Fibroblast of lung (primary cell): ENCODE results near the gene KLHL18. TPM values are rescaled to one million over a fixed set of nuclear protein-coding genes. Genes with fewer than 3 reads are reported as not detected.

Experiments
- DNase-seq, 2 donors: peaks; one replicate each; pipeline versions ENCODE4 v3.0.0 to v3.0.0-alpha.2; 2010; ENCODE audit warnings: low read depth in 2 of 2
- H2AFZ ChIP-seq: 2 replicates; pipeline ENCODE4 v1.5.1; 2012; ENCODE audit warnings: low read length, control low read depth, inconsistent platforms
- H3K27ac ChIP-seq: 2 replicates; pipeline ENCODE4 v1.5.1; 2011; ENCODE audit warnings: low read length, control low read depth; ENCODE audit not compliant: insufficient read depth
- H3K27me3 ChIP-seq: 2 replicates; pipeline ENCODE4 v1.5.1; 2011; ENCODE audit warnings: mild to moderate bottlenecking, low read length; ENCODE audit not compliant: control insufficient read depth, insufficient read depth
- H3K36me3 ChIP-seq: 2 replicates; pipeline ENCODE4 v1.5.1; 2011; ENCODE audit warnings: low read length; ENCODE audit not compliant: control insufficient read depth, insufficient read depth
- H3K4me1 ChIP-seq: 2 replicates; pipeline ENCODE4 v1.5.1; 2011; ENCODE audit warnings: low read length; ENCODE audit not compliant: control insufficient read depth, insufficient read depth; ENCODE audit errors: extremely low read depth
- H3K4me2 ChIP-seq: 2 replicates; pipeline ENCODE4 v1.5.1; 2011; ENCODE audit warnings: low read length, control low read depth; ENCODE audit not compliant: insufficient read depth; ENCODE audit errors: extremely low read depth
- H3K4me3 ChIP-seq, 4 experiments: fragments of 200-600 bp in 1 of 4; sonication (generic) in 1 of 4; replicated peaks in 1 of 4; 2 replicates each; pipeline ENCODE4 v1.5.1; 2011 to 2016; ENCODE audit warnings: low read length in 4 of 4, low read depth in 3 of 4, mild to moderate bottlenecking in 3 of 4, control low read depth in 2 of 4, inconsistent platforms in 1 of 4, mixed read lengths in 1 of 4; ENCODE audit not compliant: insufficient read depth in 1 of 4; ENCODE audit errors: control extremely low read depth in 1 of 4
- H3K79me2 ChIP-seq: 2 replicates; pipeline ENCODE4 v1.5.1; 2012; ENCODE audit warnings: mild to moderate bottlenecking, low read length, inconsistent platforms; ENCODE audit not compliant: control insufficient read depth, insufficient read depth
- H3K9ac ChIP-seq: 2 replicates; pipeline ENCODE4 v1.5.1; 2011; ENCODE audit warnings: mild to moderate bottlenecking, low read length, control low read depth; ENCODE audit not compliant: insufficient read depth
- H3K9me3 ChIP-seq: 2 replicates; pipeline ENCODE4 v1.5.1; 2012; ENCODE audit warnings: low read depth, low read length; ENCODE audit not compliant: control insufficient read depth, insufficient read depth
- H4K20me1 ChIP-seq: 2 replicates; pipeline ENCODE4 v1.5.1; 2011; ENCODE audit warnings: low read length; ENCODE audit not compliant: control insufficient read depth, insufficient read depth; ENCODE audit errors: extremely low read depth
- CTCF ChIP-seq, 2 donors: IDR thresholded peaks in 1 of 2; conservative IDR thresholded peaks in 1 of 2; 1 replicate in 1 of 2; 2 replicates in 1 of 2; pipeline ENCODE4 v1.5.1; 2011 to 2012; ENCODE audit warnings: low read length in 2 of 2, control low read depth in 1 of 2, inconsistent platforms in 1 of 2, low read depth in 1 of 2, mild to moderate bottlenecking in 1 of 2
- EZH2 ChIP-seq: IDR thresholded peaks from 2 replicates; pipeline ENCODE4 v1.5.1; 2012; ENCODE audit warnings: low read length, control low read depth, mild to moderate bottlenecking; ENCODE audit errors: missing control alignments
- polyA plus RNA-seq, 2 donors: library from polyadenylated mRNA; depleted of rRNA in 1 of 2; stranded (reverse) in 1 of 2; unstranded in 1 of 2; fragments of >200 nt; gene quantifications; 2 replicates each; pipeline ENCODE4 v1.2.1, GENCODE V29; 2011 to 2012; ENCODE audit warnings: missing spikeins in 1 of 2
- total RNA-seq: library from RNA; depleted of rRNA; stranded (reverse); fragments of >200 nt; gene quantifications from 2 replicates; pipeline ENCODE4 v1.2.1, GENCODE V29; 2014

Gene KLHL18
- total and polyA plus RNA-seq, 2 donors (not counting 1 experiment from before 2014, with no cell fraction given): 20.1 to 27.8 TPM

DNA sequence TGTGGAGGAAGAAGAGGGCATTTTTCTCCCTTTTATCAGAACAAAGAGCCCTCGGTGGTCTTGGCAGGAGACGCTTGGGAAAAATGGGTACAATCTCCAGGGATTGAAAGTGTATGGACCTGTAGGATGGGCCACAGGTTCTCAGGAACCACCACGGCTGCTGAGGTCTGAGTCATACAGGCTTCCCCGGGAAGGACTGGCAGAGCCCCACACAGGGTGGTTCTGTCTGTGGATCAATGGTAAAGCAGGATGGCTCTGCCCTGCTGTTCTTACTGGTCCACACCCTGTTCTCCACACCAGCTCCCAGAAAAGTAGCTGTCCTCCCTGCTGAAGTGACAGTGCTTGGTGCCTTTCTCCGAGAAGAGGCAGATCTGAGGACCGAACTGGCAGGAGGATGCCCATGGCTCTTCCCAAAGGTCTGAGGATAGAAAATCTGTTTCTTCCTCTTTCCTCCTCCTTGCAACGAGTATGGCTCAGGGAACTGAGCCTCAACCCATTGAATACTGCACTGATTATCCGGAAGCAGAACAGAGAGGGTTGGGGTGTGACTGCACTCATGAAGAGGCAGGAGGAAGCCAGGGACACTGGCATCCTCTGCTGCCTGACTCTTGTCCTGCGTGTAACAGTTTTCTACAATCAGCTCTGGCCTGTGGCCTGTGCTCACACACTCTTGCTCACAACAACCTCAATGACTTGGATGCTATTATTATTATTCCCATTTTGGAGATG is 39.2 kb upstream of the KLHL18 start:
- H3K27me3 ChIP-seq: no peaks in the 10 kb centered on the region
- no peaks in the 10 kb centered on the region for H3K36me3 ChIP-seq
- H3K4me3 ChIP-seq: no peak overlapping the region
- H3K9ac ChIP-seq: no peak overlapping the region
- no peak for DNase-seq
- no peaks in the 10 kb centered on the region for H3K9me3 ChIP-seq
- H4K20me1 ChIP-seq: no peaks in the 10 kb centered on the region
- no peak overlapping the region for H3K4me2 ChIP-seq
- no peak overlapping the region for H3K27ac ChIP-seq
- TF ChIP-seq EZH2: no peak
- TF ChIP-seq CTCF (conservative IDR thresholded peaks at IDR 0.05 in 1 of 2, IDR thresholded peaks at IDR 0.05 in 1 of 2; ENCODE audit: low read depth in 1 of 2, low read length in 2 of 2): no peak
- H3K4me1 ChIP-seq: no peaks in the 10 kb centered on the region
- no peaks in the 10 kb centered on the region for H3K79me2 ChIP-seq
- H2AFZ ChIP-seq: no peak overlapping the region

DNA sequence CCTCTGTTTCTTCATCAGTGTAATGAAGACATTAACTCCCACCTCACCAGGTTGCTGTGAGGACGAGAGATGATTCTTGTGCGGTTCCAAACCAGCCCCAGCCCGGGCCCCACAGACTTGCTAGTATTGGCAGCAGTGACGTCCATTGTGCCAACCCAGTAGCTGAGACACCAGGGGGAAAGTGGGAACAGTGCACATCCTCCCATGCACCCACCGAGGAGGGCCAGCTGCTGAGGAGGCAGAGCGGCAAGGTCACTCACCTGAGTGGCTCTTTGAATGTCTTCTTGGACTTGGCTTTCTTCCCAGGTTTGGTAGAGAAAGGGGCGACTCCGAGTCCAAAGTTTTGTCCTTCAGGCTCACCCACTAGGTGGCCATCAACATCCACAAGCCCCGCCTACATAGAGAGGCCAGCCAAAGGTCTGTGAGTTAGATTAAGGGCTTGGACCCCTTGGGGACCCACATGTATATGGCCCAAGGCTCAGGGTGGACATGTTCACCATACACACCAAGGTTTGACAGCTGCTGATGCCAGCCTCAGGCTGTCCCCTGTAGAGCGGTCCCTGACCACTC is 38.1 kb upstream of the KLHL18 start:
- TF ChIP-seq CTCF (conservative IDR thresholded peaks at IDR 0.05 in 1 of 2, IDR thresholded peaks at IDR 0.05 in 1 of 2; ENCODE audit: low read depth in 1 of 2, low read length in 2 of 2): no peak
- no peak for TF ChIP-seq EZH2
- no peaks in the 10 kb centered on the region for H3K27me3 ChIP-seq
- H3K4me1 ChIP-seq: no peaks in the 10 kb centered on the region
- H3K36me3 ChIP-seq: no peaks in the 10 kb centered on the region
- no peak overlapping the region for H3K9ac ChIP-seq
- no peak overlapping the region for H3K4me3 ChIP-seq
- no peaks in the 10 kb centered on the region for H3K79me2 ChIP-seq
- no peak for DNase-seq
- no peaks in the 10 kb centered on the region for H3K9me3 ChIP-seq
- H2AFZ ChIP-seq: no peak overlapping the region
- no peak overlapping the region for H3K4me2 ChIP-seq
- H3K27ac ChIP-seq: no peak overlapping the region
- H4K20me1 ChIP-seq: no peaks in the 10 kb centered on the region

DNA sequence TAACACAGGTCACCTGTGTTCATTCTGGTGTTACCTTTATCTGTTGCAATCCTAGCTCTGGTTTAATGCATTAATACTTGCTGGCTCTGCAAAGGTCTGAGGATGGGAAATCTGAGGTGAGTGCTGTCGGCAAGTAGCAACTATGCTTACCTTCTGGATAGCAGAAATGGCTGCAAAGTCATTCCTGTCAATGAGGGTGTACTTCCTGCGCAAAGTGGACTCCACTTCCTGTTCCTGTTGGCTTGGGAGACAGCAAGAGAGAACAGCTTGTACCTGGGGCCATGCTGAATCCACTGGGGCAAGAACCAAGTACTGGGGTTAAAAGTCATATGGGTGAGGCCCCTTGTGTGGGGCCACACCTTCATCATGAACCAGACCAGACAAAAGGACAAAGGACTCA is 37.5 kb upstream of the KLHL18 start:
- no peak overlapping the region for H3K4me3 ChIP-seq
- H3K4me2 ChIP-seq: no peak overlapping the region
- no peaks in the 10 kb centered on the region for H3K27me3 ChIP-seq
- no peaks in the 10 kb centered on the region for H3K4me1 ChIP-seq
- H4K20me1 ChIP-seq: no peaks in the 10 kb centered on the region
- H3K27ac ChIP-seq: no peak overlapping the region
- no peak for TF ChIP-seq CTCF (conservative IDR thresholded peaks at IDR 0.05 in 1 of 2, IDR thresholded peaks at IDR 0.05 in 1 of 2; ENCODE audit: low read depth in 1 of 2, low read length in 2 of 2)
- no peak for TF ChIP-seq EZH2
- H3K79me2 ChIP-seq: no peaks in the 10 kb centered on the region
- no peak overlapping the region for H3K9ac ChIP-seq
- DNase-seq: no peak
- H3K9me3 ChIP-seq: no peaks in the 10 kb centered on the region
- H2AFZ ChIP-seq: no peak overlapping the region
- H3K36me3 ChIP-seq: no peaks in the 10 kb centered on the region
